ENCODE results near the gene PSMF1.

PSMF1 gene

GRCh38 chr20:1199212-1199873, 80.9 kb downstream of the PSMF1 start:
- H3K4me3 ChIP-seq (ENCODE audit: low read depth, low read length): no peak overlapping the region
- DNase-seq (ENCODE audit: low read depth): no peak
- no peak for TF ChIP-seq CTCF (IDR thresholded peaks at IDR 0.05; ENCODE audit: control insufficient read depth, extremely low read depth, insufficient read depth)

DNA sequence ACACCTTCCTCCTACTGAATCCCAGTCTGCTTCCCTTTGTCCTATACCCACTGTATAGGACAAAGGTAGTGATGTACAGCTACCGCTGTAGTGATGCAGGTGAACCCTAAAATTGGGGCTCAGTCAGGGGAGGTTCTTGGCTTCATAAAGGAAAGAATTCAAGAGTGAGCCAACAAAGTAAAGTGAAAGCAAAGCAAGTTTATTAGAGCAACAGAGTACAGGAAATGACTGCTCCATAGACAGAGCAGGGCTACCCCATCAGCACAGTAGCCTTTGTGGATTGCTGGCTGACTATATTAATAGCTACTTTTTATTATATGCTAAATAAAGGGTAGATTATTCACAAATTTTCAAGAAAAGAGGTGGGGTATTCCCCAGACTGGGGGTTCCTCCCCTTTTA, 81.6 kb downstream of the PSMF1 start:
- no peak for DNase-seq (ENCODE audit: low read depth)
- TF ChIP-seq CTCF (IDR thresholded peaks at IDR 0.05; ENCODE audit: control insufficient read depth, extremely low read depth, insufficient read depth): no peak
- H3K4me3 ChIP-seq (ENCODE audit: low read depth, low read length): no peak overlapping the region

DNA sequence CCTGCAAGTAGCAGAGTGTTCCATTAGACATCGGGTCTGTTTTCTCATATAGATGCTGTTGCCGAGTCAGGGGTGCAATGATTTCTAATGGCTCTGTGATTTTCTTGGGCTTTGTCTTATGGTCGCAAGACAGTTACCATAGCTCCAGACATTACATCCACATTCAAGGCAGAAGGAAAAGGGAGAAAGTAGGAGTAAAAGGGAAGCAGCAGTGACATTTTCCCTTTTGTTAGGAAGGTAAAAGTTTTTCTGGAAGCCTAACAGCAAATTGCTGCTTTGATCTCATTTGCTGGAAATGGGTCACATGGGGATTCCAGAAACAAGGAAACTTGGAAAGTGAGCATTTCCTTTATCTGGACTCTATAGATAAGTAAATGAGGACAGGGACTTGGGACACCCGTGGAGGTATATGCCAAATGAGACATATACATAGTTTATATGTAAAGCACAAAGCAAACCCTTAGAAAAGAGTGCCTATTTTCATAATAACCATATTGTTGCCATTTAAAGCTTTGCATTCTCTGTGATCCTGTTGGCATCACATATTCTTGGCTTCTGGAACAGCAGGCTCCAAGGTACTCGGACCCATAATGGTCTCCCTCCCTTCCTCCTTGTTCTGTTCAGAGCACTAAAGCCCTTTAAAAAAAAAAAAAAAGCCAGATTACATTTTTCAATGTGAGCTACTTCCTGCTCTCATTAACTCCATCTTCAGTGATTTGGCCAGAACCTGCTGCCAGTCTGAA, 84.5 kb downstream of the PSMF1 start, which contains the start of gene C20orf202:
Gene C20orf202, plus strand, starts transcription at position 693 of the 743 bp plus-strand sequence. CDS start 132 bp downstream, outside the sequence.
- DNase-seq (ENCODE audit: low read depth): no peak
- no peak for TF ChIP-seq CTCF (IDR thresholded peaks at IDR 0.05; ENCODE audit: control insufficient read depth, extremely low read depth, insufficient read depth)

GRCh38 chr20:1203630-1204029, 85.2 kb downstream of the PSMF1 start:
- H3K4me3 ChIP-seq (ENCODE audit: low read depth, low read length): no peak overlapping the region
- no peak for TF ChIP-seq CTCF (IDR thresholded peaks at IDR 0.05; ENCODE audit: control insufficient read depth, extremely low read depth, insufficient read depth)
- no peak for DNase-seq (ENCODE audit: low read depth)

More for the DNA sequence above, 84.5 kb downstream of the PSMF1 start, which contains the start of gene C20orf202:
- H3K4me3 ChIP-seq (ENCODE audit: low read depth, low read length): no peak within 1 kb of the TSS

DNA sequence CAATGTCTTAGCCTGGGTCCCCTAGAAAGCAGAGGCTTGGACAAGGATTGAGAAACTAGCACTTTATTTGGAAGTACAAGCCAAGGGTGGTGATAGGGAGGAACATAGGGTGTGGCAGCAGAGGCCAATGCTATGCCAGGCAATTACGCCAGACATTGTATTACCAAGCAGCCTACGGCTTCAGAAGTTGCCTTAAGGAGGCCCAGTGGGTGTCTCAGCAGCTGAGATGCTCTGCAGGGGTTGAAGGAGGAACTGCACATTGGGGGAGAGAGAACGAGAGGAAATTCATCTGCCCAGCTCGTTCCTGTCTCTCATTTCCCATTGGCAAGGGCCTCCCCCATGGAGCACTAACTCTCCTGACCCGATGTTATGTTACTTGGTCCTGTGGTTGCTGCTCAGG, 85.7 kb downstream of the PSMF1 start:
- TF ChIP-seq CTCF (IDR thresholded peaks at IDR 0.05; ENCODE audit: control insufficient read depth, extremely low read depth, insufficient read depth): no peak
- DNase-seq (ENCODE audit: low read depth): no peak
- H3K4me3 ChIP-seq (ENCODE audit: low read depth, low read length): no peak overlapping the region

- TF ChIP-seq CTCF (IDR thresholded peaks at IDR 0.05; ENCODE audit: control insufficient read depth, extremely low read depth, insufficient read depth): no peak
- DNase-seq (ENCODE audit: low read depth): no peak
- no peak overlapping the region for H3K4me3 ChIP-seq (ENCODE audit: low read depth, low read length)
These were observed 86.2 kb downstream of the PSMF1 start for GRCh38 chr20:1204576-1204975.

All from LNCaP clone FGC (cell line).